ENCODE measurements around the gene TUT1. TPM values are rescaled to one million over a fixed set of nuclear protein-coding genes. Genes with fewer than 3 reads are reported as not detected.

The TUT1 gene
- total RNA-seq, 1 donor from 2014 or later = 8.1 TPM

DNA sequence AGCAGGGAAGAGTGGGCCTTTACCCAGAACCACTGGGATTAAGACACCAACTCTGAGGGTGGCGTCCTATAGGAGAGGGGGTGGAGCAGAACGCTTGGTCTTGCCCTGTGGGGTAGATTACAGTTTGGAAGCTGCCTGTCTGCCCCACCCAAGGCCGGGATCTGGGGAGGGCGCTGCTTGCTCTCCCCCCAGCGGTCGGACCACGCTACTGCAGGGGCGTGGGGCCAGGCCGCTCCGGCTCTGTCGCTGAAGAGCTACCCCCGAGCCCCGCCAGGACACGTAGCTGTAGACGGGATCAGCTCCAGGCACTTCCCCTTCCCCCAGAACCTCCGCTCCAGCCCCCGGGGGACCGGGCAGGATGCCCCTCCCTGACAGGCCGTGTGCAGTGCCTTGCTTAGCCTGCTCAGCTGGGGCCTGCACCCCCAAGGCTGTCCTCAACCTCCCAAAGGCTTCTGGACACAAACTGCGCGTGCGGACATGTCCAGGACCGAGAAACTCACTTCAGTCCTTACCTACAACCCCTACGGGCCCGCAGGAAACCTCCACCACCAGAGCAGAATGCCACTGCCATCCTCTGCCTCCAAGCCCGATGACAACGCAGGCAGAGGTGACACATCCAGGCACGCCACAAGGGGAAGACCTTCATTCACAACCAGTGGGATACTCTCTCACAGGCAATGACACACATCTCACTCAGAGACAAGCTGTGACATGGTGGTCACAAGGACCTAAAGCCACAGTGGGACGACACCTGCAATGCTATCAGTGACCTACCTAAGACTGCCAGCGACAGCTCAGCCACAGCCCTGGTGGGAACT lies 48.4 kb downstream of the TUT1 start:
- DNase-seq (ENCODE audit: low read depth) = peak; percentile 81

DNA sequence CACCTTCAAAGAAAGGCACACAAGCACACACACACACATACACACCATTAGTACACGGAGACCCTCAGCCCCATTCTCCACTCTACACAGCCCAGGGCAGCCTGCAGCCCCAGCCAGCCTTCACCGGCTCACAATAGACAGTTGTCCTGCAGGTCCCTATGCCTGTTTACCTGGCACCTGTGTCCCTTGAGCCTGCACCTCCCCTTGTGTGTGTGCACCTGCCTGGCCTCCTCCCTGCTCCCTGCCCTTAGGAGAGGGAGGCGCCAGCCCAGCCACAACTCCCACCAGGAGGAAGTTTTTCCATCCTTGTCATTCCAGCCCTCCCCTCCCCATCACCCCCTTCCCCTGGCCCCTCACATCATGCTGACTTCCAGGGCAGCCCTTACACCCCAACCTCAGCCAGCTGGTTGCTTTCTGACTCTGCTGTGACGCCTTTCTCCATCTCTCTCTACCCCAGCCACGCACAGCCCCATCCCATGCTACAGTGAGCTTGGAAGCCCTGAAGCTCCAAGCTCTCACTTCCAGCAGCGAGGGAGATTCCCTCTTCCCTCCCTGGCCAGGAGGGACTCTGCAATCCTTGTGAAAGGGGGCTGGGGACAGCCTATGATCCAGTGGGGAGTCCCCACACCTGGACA lies 49.1 kb downstream of the TUT1 start:
- no peak for DNase-seq (ENCODE audit: low read depth)

DNA sequence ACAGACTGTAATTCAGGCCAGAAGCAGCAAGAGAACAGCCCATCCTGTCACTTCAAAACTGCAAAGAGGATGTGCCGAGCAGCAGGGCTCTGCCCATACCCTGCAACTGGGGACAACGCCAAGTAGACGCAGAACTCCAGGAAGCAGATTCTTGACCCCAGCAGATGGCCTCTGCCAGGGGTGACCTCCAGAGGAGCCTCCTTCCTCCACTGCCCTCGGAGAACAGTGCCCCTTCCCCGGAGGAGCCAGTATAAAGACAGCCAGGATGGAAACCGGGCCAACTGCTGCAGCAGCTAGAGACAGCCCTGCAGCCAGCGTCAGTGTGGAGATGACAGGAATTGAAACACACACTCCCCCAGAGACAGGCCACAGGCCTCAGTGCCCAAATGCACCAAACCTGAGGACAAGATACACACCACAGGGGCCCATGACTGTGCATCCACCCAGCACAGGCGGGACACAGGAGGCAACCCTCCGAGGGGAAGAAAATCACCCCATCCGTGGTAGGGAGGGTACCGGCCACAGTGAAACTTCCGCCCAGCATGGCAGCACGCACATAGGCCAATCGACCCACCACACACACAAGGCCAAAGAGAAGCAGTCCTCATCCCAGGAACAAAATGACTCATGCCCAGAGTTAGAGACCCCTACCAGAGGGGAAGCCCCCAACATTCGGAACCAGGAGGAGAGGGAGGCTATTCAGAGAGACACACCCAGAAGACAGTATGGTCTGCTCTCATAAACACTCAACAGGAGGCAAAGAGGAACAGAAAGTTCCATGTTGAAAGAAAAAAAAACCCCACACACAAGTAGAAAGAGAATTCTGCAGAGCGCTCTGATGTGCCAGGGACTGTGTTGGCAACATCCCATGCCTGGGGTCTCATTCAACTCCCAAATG lies 50.3 kb downstream of the TUT1 start:
- peak; percentile 24 for DNase-seq (ENCODE audit: low read depth)

DNA sequence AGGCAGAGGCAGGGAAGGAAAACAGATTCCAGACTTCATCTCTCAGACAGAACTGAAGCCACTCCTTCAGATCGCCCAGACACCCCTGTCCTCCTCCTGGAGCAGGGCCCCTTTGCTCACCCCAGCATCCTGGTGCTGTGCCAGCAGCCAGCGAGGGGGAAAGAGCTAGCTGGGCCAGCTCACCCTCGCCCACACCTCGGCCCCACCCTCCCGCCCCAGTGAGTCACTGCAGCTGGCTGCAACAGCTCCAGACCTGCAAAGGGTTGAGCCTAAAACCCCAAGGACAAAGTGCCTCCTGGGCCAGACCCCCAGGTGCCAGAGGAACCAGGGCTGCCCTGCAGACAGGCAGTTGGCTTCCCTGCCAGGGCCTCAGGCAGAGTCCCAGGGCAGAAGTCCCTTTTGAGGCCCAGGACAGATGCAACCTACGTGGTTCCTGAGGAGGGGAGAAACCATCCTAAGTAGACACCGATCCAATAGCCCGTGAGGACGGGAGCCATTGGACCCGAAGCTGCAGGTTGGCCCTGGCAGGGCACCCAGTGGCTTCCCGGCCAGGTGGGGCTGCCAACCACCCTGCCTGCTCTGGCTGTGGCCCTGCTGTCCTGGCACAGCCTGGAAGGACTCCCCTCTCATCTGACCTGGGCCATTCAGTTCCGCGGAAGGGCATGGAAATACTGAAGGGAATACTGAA lies 51.9 kb downstream of the TUT1 start:
- DNase-seq (ENCODE audit: low read depth) = peak; percentile 82

DNA sequence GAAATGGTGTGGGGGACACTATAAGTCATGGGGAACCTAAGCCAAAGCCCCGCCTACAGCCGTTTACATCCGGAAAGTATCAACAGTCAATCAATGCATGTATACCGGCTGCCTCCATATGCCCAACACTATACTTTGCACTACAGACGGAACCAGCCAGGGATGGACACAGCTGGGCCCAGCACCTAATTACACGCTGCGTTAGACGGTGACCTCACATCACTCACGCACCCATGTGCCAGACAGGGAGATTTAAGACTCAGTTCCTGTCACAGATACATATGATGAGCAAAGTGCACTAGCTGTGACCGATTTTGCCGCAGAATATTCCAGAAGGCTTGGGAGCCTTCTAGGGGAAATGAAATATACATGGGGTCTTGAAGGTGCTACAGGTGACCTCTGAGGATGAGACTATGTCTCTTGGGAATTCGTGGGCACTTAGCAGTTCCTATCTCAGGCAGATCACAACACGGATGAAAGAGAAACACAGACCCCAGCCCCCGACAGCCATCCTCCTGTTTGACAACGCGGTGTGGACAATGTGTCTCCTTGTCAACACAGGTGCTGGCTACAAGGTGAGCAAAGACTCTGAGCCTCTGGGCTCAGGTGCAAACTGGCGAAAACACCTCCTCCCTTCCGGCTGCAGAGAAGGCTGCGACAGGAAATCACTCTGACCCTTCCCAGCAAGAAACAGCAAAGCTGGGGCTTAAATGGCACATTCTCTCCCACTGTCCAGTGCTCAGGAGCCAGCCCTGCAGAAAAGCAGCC lies 52.7 kb downstream of the TUT1 start:
- no peak for DNase-seq (ENCODE audit: low read depth)

DNA sequence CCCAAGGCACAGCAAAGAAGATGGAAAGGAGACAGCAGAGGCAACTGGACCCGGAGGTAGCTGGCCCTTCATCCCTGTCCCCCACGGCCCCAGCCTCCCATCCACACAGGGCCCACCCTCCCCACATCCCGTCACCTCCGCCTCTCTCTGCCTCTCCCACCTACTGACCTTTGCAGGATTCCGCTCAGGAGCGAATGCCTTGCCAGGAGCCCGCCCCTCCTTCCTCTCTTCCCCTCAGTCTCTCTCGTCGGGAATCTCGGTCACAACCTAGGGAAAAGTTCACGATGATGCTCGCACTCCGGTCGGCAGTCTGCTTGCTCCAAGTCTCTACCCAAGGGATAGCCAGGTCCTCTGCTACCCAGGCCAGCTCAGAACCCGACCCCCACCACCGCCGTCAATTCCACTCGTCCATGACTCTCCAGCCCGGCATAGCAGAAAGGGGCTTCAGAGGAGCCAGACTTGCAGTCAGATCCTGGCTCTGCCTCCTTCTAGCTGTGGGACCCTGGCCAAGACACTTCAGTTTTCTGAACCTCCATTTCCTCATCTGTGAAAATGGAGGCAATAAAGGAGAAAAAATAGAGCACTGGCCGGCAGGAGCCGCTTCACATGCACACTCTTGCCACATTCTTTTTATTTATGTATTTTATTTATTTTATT lies 54.9 kb downstream of the TUT1 start:
- DNase-seq (ENCODE audit: low read depth) = no peak

DNA sequence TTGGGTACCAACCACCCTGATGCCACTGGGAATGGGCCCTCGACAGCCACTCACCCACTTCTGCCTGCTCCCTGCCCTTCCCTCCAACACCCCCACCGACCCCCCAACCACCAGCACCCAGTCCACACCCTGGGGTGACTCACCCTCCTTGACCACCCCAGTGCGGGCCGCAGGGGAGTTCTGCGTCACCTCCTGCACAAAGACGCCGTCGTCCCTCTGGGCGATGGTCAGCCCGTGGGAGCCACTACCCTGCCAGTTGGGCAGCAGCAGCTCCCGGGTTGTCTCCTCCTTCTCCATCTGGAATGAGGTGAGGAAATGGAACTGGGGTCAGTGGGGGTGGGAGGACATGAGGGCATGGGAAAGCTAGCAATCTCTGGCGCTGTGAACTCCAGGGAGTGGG lies 55.5 kb downstream of the TUT1 start:
- DNase-seq (ENCODE audit: low read depth) = no peak

DNA sequence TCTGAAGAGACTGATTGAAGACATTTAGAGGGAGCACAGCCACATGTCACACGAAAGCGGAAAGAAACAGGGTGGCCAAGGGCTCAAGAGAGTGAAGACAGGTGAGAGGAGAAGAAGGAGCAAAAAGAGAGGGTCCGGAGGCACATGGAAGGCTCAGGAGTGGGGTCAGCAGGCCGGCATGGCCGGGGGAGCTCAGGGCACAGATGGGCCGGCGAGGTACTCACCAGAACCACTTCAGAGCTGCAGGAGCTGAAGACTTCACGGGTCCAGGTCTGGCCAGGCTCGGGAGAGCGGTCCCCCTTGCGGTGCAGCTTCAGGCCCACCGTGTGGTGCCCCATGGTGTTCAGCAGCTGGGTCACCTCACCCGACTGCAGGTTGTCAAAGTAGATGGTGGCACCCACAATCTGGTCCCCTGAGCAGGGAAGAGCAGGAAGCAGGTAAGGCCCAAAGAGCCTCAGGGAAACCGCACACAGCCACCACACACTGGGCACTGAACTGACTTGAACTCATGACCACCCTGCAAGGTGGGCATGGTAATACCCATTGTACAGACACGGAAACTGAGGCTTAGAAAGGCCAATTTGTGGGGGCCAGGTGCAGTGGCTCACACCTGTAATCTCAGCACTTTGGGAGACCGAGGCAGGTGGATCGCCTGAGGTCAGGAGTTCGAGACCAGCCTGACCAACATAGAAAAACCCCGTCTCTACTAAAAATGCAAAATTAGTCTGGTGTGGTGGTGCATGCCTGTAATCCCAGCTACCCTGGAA lies 56.4 kb downstream of the TUT1 start:
- no peak for DNase-seq (ENCODE audit: low read depth)

DNA sequence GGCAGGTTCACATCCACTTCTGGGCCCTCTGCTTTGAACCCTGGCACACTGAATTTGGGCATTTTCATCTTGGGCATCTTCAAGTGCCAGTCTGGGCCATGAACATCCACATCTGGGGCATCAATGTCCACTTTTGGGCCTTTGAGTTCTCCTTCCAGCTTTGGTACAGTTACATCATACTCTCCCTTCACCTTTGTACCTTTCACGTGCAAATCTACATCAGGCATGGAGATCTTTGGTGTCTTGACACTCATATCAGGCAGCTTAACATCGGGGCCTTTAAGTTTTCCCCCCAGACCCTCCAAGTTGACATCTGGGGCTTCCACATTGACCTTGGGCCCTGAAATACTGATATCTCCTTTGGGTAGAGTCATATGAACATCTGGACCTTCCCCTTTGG lies 59.2 kb downstream of the TUT1 start:
- DNase-seq (ENCODE audit: low read depth) = no peak

Small RNA genes lying within 50 kb of the gene (microRNA-seq; reads per million reads assigned to microRNA genes)
- 0.48 reads per million for gene MIR6747

Other genes starting within 250 kb of the TUT1 start
- gene SCGB1A1, start 172.5 kb downstream of the TUT1 start, total RNA-seq = not detected in 2 replicates
- gene AHNAK, start 44.7 kb downstream of the TUT1 start, total RNA-seq = 141 and 144 TPM in 2 replicates
- gene EEF1G, start 17.6 kb downstream of the TUT1 start, total RNA-seq = 1,484 and 1,704 TPM in 2 replicates
- 66.9 and 72.4 TPM in 2 replicates for gene MTA2, start 10.3 kb upstream of the TUT1 start, total RNA-seq
- gene EML3, start 21.3 kb upstream of the TUT1 start, total RNA-seq = 11.3 and 17.6 TPM in 2 replicates
- 1.5 and 2.8 TPM in 2 replicates for gene ROM1, start 21.7 kb upstream of the TUT1 start, total RNA-seq
- gene B3GAT3, start 30.5 kb upstream of the TUT1 start, total RNA-seq = 52.6 and 59.8 TPM in 2 replicates
- gene GANAB, start 55.1 kb upstream of the TUT1 start, total RNA-seq = 168 and 174 TPM in 2 replicates
- gene INTS5, start 61.8 kb upstream of the TUT1 start, total RNA-seq = 20.6 and 22.4 TPM in 2 replicates
- gene C11orf98, start 73.7 kb upstream of the TUT1 start, total RNA-seq = 32.2 and 40.7 TPM in 2 replicates
- 3.2 and 12.4 TPM in 2 replicates for gene CSKMT, start 73.8 kb upstream of the TUT1 start, total RNA-seq
- gene UQCC3, start 80.2 kb upstream of the TUT1 start, total RNA-seq = 5.7 and 6.3 TPM in 2 replicates
- gene LBHD1, start 80.7 kb upstream of the TUT1 start, total RNA-seq = 4.5 and 5.0 TPM in 2 replicates
- 123 and 133 TPM in 2 replicates for gene UBXN1, start 87.5 kb upstream of the TUT1 start, total RNA-seq
- 195 and 219 TPM in 2 replicates for gene LRRN4CL, start 98.0 kb upstream of the TUT1 start, total RNA-seq
- 40.8 and 49.8 TPM in 2 replicates for gene BSCL2, start 115.9 kb upstream of the TUT1 start, total RNA-seq
- not detected in 2 replicates for gene GNG3, start 116.2 kb upstream of the TUT1 start, total RNA-seq
- gene HNRNPUL2, start 135.9 kb upstream of the TUT1 start, total RNA-seq = 8.0 and 8.6 TPM in 2 replicates
- gene TTC9C, start 137.0 kb upstream of the TUT1 start, total RNA-seq = 19.7 and 30.9 TPM in 2 replicates
- gene ZBTB3, start 162.6 kb upstream of the TUT1 start, total RNA-seq = 6.6 TPM in 2 replicates
- 67.8 and 69.4 TPM in 2 replicates for gene POLR2G, start 170.1 kb upstream of the TUT1 start, total RNA-seq
- gene TAF6L, start 179.9 kb upstream of the TUT1 start, total RNA-seq = 22.1 and 24.9 TPM in 2 replicates
- gene TMEM179B, start 195.9 kb upstream of the TUT1 start, total RNA-seq = 30.9 and 52.2 TPM in 2 replicates
- 23.9 and 33.4 TPM in 2 replicates for gene TMEM223, start 200.5 kb upstream of the TUT1 start, total RNA-seq
- 44.0 and 48.5 TPM in 2 replicates for gene NXF1, start 213.9 kb upstream of the TUT1 start, total RNA-seq
- gene STX5, start 240.5 kb upstream of the TUT1 start, total RNA-seq = 25.1 and 27.4 TPM in 2 replicates
- gene TEX54, start 241.3 kb upstream of the TUT1 start, total RNA-seq = not detected in 2 replicates
- gene WDR74, start 248.1 kb upstream of the TUT1 start, total RNA-seq = 37.9 and 48.1 TPM in 2 replicates